Endodermal cell (in vitro differentiated cells): ENCODE results near the gene EPN3. TPM values are rescaled to one million over a fixed set of nuclear protein-coding genes. Genes with fewer than 3 reads are reported as not detected.

Experiments used
- DNase-seq: peaks from one replicate; pipeline ENCODE4 v3.0.0-alpha.2; 2017
- H3K27ac ChIP-seq: 2 replicates; pipeline ENCODE4 v1.5.1; 2013; ENCODE audit warnings: mild to moderate bottlenecking, low read depth, low read length, moderate library complexity
- H3K27me3 ChIP-seq: 2 replicates; pipeline ENCODE4 v1.6.1; 2013; ENCODE audit warnings: mild to moderate bottlenecking, low read length, moderate library complexity; ENCODE audit not compliant: insufficient read depth, control insufficient read depth, poor library complexity, severe bottlenecking
- H3K36me3 ChIP-seq: 2 replicates; pipeline ENCODE4 v1.7.0; 2013; ENCODE audit warnings: mild to moderate bottlenecking, low read length, moderate library complexity; ENCODE audit not compliant: control insufficient read depth, insufficient read depth
- H3K4me1 ChIP-seq: one replicate; pipeline ENCODE4 v1.7.0; 2013; ENCODE audit warnings: low read length; ENCODE audit not compliant: control insufficient read depth, insufficient read depth
- H3K4me3 ChIP-seq: 2 replicates; pipeline ENCODE4 v1.5.1; 2013; ENCODE audit warnings: mild to moderate bottlenecking, low read length, moderate library complexity
- H3K9ac ChIP-seq: 2 replicates; pipeline ENCODE4 v1.6.1; 2013; ENCODE audit warnings: mild to moderate bottlenecking, low read length, moderate library complexity; ENCODE audit not compliant: poor library complexity, severe bottlenecking; ENCODE audit errors: extremely low read depth
- H3K9me3 ChIP-seq: 2 replicates; pipeline ENCODE4 v1.6.1; 2013; ENCODE audit warnings: mild to moderate bottlenecking, low read length, moderate library complexity; ENCODE audit not compliant: control insufficient read depth
- H3K27ac Mint-ChIP-seq: 2 replicates; pipeline ENCODE4 v1.8.0; 2020; ENCODE audit warnings: mixed read lengths
- H3K27me3 Mint-ChIP-seq: 2 replicates; pipeline ENCODE4 v1.8.0; 2021; ENCODE audit warnings: mild to moderate bottlenecking, mixed read lengths; ENCODE audit not compliant: insufficient read depth
- H3K36me3 Mint-ChIP-seq: 2 replicates; pipeline ENCODE4 v1.8.0; 2020; ENCODE audit warnings: low read depth, mixed read lengths
- H3K4me1 Mint-ChIP-seq: 2 replicates; pipeline ENCODE4 v1.8.0; 2020; ENCODE audit warnings: mixed read lengths
- H3K4me3 Mint-ChIP-seq: 2 replicates; pipeline ENCODE4 v1.8.0; 2020; ENCODE audit warnings: mild to moderate bottlenecking, moderate library complexity, mixed read lengths
- H3K9me3 Mint-ChIP-seq: 2 replicates; pipeline ENCODE4 v1.8.0; 2020; ENCODE audit warnings: mild to moderate bottlenecking, mixed read lengths
- WGBS, 2 experiments: methylation state at CpG; one replicate each; pipeline versions ENCODE4 v1.1.5 to v1.1.7; 2013; ENCODE audit warnings: missing lambda C conversion rate in 2 of 2, mixed read lengths in 1 of 2; ENCODE audit not compliant: insufficient coverage in 1 of 2, insufficient read length in 1 of 2; 5-methylcytosine and 5-hydroxymethylcytosine counted together
- total RNA-seq, 2 donors: library from RNA; stranded (reverse); fragmentation: NEBNext Ultra II Directional in 1 of 2; extraction: Animal tissue kit (Norgen Biotek cat#: 25700) in 1 of 2; gene quantifications; 2 replicates in 1 of 2; 3 replicates in 1 of 2; pipeline ENCODE4 v1.2.1, GENCODE V29; 2021
- TF ChIP-seq, protein P1 (sequence below): fragments of 200-600 bp; sonication (generic); conservative IDR thresholded peaks from 2 replicates; pipeline ENCODE4 v1.5.0; 2021; ENCODE audit warnings: antibody characterized with exemption, mild to moderate bottlenecking

The EPN3 gene
- total RNA-seq, 2 donors from 2014 or later: 0.66 TPM; not detected in 1

DNA sequence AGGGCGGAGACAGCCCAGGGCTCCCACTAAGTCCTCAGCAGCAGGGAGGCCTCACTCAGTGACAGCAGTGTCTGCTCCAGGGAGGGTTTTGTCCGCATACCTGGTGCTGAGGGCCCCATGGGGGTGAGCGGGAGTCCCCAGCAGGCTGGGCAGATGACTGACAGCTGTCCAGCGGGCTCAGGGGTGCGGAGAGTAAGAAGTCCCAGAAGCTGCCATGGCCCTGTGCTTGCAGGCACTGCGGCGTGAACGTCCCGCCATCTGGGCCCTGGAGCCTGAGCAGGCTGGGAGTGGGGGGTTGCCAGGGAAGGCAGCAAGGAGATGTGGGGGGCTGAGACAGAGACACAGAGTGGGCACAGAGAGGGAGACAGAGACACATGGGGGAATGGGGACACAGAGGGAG is 48.1 kb downstream of the EPN3 start:
- Mint-ChIP-seq H3K27ac (no peak overlapping the region), H3K27me3 (peaks cover 13% of the 10 kb centered on the region), H3K9me3 (no peaks in the 10 kb centered on the region), H3K4me3 (no peak overlapping the region), H3K4me1 (peaks cover 11% of the 10 kb centered on the region), H3K36me3 (no peaks in the 10 kb centered on the region)
- WGBS, 2 experiments: 80 to 88% methylated on average over 2 to 9 of the region's 9 CpGs
- Histone ChIP-seq H3K9me3 (no peaks in the 10 kb centered on the region), H3K27ac (no peak overlapping the region), H3K36me3 (no peaks in the 10 kb centered on the region), H3K4me3 (no peak overlapping the region), H3K9ac (no peak overlapping the region), H3K27me3 (no peaks in the 10 kb centered on the region), H3K4me1 (no peaks in the 10 kb centered on the region)
- no peak for DNase-seq
- TF ChIP-seq, protein P1, sequence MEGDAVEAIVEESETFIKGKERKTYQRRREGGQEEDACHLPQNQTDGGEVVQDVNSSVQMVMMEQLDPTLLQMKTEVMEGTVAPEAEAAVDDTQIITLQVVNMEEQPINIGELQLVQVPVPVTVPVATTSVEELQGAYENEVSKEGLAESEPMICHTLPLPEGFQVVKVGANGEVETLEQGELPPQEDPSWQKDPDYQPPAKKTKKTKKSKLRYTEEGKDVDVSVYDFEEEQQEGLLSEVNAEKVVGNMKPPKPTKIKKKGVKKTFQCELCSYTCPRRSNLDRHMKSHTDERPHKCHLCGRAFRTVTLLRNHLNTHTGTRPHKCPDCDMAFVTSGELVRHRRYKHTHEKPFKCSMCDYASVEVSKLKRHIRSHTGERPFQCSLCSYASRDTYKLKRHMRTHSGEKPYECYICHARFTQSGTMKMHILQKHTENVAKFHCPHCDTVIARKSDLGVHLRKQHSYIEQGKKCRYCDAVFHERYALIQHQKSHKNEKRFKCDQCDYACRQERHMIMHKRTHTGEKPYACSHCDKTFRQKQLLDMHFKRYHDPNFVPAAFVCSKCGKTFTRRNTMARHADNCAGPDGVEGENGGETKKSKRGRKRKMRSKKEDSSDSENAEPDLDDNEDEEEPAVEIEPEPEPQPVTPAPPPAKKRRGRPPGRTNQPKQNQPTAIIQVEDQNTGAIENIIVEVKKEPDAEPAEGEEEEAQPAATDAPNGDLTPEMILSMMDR: no peak

GRCh38 chr17:50581316-50581715 is 48.8 kb downstream of the EPN3 start:
- Histone ChIP-seq H3K27ac (no peak overlapping the region), H3K36me3 (no peaks in the 10 kb centered on the region), H3K9ac (no peak overlapping the region), H3K4me1 (peaks cover 6% of the 10 kb centered on the region), H3K9me3 (no peaks in the 10 kb centered on the region), H3K27me3 (no peaks in the 10 kb centered on the region), H3K4me3 (no peak overlapping the region)
- TF ChIP-seq, protein P1: no peak
- WGBS, 2 experiments: 87 to 88% methylated on average over 3 to 12 of the region's 12 CpGs
- H3K27ac Mint-ChIP-seq: no peak overlapping the region
- peaks cover 17% of the 10 kb centered on the region for H3K4me1 Mint-ChIP-seq
- H3K9me3 Mint-ChIP-seq: no peaks in the 10 kb centered on the region
- peaks cover 13% of the 10 kb centered on the region for H3K27me3 Mint-ChIP-seq
- no peak overlapping the region for H3K4me3 Mint-ChIP-seq
- DNase-seq: no peak
- no peaks in the 10 kb centered on the region for H3K36me3 Mint-ChIP-seq

GRCh38 chr17:50582741-50583140 is 50.2 kb downstream of the EPN3 start:
- peaks cover 12% of the 10 kb centered on the region for H3K4me1 ChIP-seq
- TF ChIP-seq, protein P1: no peak
- H3K4me1 Mint-ChIP-seq: peaks cover 25% of the 10 kb centered on the region
- 100% methylated on average over 1 to 2 of the region's 2 CpGs for WGBS, 2 experiments
- H3K27me3 Mint-ChIP-seq: peaks cover 10% of the 10 kb centered on the region
- H3K9me3 Mint-ChIP-seq: no peaks in the 10 kb centered on the region
- no peaks in the 10 kb centered on the region for H3K27me3 ChIP-seq
- DNase-seq: no peak
- no peak overlapping the region for H3K27ac ChIP-seq
- H3K4me3 Mint-ChIP-seq: no peak overlapping the region
- no peaks in the 10 kb centered on the region for H3K36me3 Mint-ChIP-seq
- H3K9me3 ChIP-seq: no peaks in the 10 kb centered on the region
- H3K9ac ChIP-seq: no peak overlapping the region
- H3K36me3 ChIP-seq: no peaks in the 10 kb centered on the region
- no peak overlapping the region for H3K27ac Mint-ChIP-seq
- no peak overlapping the region for H3K4me3 ChIP-seq
